GM19452 (cell line): ENCODE results near the gene PGF.
A peak's percentile ranks its signal among the peaks of the same experiment; 100 is the strongest.
"Not testable (repeated sequence)": the region's sequence is repeated elsewhere in the genome, so short reads cannot be mapped to it uniquely, and the experiment has no call there.

ENCODE experiments used
- ATAC-seq: cut with Tn5 transposase; IDR thresholded peaks from one replicate; pipeline ENCODE4 v1.9.1; 2021; ENCODE audit not compliant: unreplicated experiment

Gene PGF

DNA sequence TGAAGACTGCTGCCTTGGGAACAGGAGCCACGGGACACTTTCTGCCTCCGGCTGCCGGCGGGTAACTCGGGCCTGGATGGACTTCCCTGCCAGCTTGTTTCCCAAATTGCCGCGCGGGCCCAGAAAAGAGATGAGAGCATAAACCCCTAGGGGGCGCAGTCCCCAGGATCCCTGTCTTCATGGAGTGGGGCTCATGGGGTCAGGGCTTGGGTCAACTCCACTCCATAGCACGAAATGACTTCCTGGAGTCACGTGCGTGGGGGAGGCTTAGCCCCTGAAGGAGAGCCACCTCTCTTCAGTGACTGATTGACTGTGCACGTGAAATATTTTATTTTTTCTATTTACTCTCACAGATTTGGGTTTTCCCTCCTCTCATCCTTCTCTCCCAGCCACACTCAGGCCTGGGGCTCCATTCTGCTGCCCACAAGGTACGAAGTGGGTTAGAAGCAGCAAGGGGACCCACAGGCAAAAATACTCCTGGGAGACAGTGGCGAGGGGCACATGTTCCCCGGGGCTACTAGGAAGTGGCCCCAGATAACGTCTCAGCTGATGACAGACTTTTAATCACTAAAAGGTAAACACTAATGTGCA lies 10.0 kb downstream of the PGF start:
- no peak for ATAC-seq

DNA sequence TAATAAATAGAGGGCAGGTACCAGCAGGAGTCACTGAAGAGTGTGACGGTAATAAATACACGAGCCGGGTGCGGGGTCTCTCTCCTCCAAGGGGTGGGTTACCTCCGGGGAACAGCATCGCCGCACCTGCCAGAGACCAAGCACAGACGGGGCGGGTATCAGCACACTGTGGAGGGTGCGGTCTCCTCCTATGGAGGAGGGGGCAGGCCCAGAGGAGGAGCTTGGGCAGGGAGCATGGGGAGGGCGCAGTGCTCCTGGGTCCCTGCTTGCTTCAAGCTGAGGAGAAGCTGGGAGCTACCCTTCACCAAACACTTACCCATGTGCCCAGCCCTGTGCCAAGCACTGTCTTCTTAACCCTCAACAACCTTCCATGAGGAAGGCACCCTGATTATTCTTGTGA lies 12.8 kb downstream of the PGF start:
- no peak for ATAC-seq

- ATAC-seq, result no peak
These were observed 13.2 kb downstream of the PGF start for GRCh38 chr14:74942181-74942580.

GRCh38 chr14:74941676-74942097 lies 13.7 kb downstream of the PGF start:
- no peak for ATAC-seq

DNA sequence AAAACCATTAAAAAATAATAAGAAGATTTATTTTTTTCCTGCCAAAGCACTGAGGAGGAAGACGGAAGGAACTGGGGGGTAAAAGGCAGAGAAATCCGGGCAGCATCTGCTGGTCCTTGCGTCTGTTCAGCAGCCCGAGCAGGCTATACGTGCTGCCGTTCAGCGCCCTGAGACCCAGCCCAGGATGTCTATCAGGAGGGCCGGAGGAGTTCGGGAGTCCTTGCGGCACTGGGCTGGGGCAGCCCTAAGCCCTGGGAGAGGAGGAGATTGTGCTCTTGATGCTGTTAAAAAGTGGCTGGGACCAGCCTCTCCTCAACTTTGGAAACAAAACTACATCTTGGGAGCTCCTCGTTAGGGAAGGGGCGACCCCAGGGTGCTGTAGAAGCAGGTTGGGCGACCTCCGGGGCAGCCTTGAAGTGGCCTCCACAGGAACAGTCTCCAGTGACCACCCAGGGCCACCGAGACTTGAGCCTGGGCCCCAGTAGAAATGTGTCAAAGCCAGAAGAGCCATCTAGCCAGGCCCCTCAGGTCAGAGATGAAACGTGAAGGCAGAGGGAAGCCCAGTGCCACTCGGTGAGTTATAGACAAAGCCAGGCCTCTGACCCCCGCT lies 14.3 kb downstream of the PGF start:
- ATAC-seq, result no peak

DNA sequence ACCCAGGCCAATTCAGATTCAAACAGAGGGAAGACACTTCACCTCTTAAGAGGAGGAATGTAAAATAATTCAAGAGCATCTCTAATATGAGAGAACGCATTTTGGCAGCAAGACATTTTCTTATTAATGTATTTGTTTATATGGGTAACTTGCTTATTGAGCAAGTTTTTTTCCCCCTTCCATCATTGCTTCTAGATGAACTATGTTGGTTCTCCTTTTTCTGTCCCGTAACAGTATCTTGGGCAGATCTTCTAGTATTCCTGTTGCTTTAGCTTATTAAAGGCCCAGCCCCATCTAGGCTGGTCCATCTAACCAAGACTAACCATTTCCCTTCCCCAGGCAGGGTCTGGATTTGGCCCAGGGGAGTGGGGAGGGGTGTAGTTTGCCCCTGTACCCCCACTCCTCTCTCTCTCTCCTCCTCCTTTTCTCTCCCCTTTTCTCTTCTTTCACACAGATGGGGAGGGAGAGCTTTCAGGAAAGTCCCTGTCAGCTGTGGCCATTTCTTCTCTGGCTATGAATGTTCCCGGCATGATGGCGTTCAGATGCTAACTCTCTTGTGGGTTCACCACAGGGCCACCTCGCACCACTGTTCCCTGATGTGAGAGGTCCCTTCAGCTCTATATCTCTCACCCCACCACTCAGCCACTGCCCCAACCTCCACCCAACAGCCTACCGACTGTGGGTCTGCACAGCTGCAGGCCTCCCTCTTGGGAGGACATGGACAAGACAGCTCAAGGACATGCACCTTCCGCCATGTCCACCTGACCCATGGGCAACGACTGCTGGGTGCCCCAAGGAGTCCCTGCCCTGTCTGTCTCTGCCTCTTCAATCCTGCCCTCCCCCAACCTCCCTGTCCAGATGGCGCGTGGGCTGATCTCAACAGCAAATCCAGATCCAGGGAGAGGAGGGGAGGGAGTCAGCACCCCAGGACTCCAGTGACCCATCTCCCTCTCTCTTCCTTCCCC lies 16.6 kb downstream of the PGF start:
- no peak for ATAC-seq

GRCh38 chr14:74937171-74937570 lies 18.2 kb downstream of the PGF start:
- ATAC-seq, result no peak

GRCh38 chr14:74936731-74937130 lies 18.7 kb downstream of the PGF start:
- ATAC-seq, result no peak

DNA sequence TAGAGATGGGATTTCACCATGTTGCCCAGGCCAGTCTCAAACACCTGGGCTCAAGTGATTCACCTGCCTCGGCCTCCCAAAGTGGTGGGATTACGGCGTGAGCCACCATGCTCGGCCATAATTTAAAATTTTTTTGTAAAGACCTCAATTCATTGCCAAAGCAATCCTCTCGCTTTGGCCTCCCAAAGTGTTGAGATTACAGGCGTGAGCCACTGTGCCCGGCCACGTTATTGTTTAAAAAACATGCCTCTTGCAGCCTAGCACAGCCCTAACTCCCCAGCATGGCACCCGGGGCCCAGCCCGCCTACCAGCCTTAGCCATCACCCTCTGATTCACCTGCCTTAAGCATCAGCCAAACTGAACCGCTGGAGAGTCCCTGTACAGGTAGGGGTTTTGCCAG lies 19.2 kb downstream of the PGF start:
- no peak for ATAC-seq

DNA sequence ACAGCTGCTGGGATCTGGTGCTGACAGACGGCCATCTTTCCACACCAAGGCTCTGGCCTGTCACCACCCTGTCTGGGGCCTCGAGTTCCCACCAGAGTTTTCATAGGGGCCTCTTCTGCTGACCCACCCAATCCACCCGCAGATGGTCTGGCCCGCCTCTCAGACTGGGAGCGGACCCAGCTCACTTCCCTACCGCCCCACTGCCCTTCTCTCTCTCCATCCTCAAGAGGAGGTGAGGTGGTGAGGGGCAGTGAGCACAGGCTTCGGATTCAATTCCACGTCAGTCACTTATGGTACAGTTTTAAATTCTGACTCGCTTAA lies 20.1 kb downstream of the PGF start:
- ATAC-seq, result no peak

- no peak for ATAC-seq
These were observed 20.7 kb downstream of the PGF start for GRCh38 chr14:74934476-74935359.

DNA sequence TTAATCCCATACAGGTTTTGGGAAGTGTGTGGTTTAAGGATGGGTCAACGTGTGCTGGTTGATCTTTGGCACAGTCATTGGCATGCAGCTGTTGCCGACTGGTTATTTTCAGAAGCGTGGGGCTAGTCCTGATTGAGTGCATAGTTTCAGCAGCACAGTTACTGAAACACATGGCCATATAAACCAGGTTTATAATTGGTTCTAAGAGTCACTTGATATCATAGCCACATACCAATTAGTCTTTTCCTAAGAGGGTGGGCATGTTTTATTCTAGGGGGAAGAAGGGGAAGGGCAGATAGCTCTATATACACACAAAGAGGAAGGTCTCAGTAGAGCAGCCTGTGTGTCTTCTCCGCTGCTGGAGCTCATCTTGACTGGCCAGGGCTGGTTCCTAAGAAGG lies 21.4 kb downstream of the PGF start:
- no peak for ATAC-seq

GRCh38 chr14:74932936-74933335 lies 22.5 kb downstream of the PGF start:
- ATAC-seq, result not testable (repeated sequence)

- no peak for ATAC-seq
These were observed 22.9 kb downstream of the PGF start for GRCh38 chr14:74932401-74932901.

DNA sequence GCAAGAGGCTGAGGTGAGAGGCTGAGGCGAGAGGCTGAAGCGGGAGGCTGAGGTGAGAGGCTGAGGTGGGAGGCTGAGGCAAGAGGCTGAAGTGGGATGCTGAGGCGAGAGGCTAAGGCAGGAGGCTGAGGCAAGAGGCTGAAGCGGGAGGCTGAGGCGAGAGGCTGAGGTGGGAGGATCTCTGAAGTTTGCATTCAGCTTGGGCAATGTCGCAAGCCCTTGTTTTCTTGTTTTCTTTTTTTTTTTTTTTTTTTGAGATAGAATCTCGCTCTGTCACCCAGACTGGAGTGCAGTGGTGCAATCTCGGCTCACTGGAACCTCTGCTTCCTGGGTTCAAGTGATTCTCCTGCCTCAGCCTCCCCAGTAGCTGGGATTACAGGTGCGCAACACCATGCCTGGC lies 23.7 kb downstream of the PGF start:
- not testable (repeated sequence) for ATAC-seq

DNA sequence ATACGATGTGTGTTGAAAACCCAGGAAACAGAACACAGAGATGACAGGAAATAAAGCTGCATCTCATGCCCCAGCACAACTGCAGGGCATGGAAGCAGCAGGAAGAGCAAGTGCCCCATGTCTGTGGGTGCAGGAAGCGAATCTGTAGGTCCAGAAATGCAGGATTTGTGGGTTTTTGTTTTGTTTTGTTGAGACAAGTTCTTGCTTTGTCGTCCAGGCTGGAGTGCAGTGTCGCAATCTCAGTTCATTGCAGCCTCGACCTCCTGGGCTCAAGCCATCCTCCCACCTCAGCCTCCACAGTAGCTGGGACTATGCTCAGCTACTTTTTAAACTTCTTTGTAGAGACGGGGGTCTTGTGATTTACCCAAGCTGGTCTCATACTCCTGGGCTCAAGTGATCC lies 26.2 kb downstream of the PGF start:
- no peak for ATAC-seq

DNA sequence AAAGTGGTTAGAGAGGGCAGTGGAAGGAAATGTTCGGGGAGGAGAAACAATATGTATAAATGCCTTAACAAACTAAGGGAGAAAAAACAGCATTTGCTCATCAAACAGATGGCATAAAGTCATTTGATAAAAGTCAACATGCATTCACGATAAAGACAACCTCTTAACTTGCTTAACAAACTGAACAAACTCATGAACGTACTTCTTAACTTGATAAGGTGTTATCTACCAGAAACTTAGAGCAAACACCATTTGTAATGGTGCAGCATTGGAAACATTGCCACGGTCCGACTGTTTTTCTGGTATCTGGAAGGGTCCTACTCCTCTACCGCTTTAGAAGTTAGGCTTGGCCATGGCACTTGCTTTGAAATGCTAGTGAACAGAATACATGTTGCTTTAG lies 28.2 kb downstream of the PGF start:
- no peak for ATAC-seq

DNA sequence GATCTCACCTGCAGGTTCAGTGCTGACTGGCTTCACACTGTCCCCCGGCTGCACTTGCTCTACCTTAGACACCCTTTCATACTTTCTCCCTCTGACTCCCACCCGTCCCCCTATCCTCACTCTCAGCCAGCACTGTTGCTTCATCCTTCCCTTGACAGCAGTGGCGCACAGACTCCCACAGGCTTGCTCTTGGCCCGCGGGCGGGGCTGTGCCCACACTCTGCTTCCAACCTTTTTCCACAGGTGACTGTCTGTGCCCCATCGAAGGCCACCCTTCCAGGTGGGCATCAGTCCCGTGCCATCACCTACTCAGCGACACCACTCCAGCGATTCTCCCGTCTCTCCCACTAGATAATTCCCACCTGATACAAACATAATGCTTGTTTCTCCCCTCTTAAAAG lies 31.3 kb downstream of the PGF start:
- no peak for ATAC-seq

GRCh38 chr14:74922752-74923401 lies 32.5 kb downstream of the PGF start, which contains the start of gene RPS6KL1:
Gene RPS6KL1 (minus strand): TSS chr14:74923260. CDS start chr14:74921541, 1,719 bp downstream.
- peak; percentile 93 for ATAC-seq

DNA sequence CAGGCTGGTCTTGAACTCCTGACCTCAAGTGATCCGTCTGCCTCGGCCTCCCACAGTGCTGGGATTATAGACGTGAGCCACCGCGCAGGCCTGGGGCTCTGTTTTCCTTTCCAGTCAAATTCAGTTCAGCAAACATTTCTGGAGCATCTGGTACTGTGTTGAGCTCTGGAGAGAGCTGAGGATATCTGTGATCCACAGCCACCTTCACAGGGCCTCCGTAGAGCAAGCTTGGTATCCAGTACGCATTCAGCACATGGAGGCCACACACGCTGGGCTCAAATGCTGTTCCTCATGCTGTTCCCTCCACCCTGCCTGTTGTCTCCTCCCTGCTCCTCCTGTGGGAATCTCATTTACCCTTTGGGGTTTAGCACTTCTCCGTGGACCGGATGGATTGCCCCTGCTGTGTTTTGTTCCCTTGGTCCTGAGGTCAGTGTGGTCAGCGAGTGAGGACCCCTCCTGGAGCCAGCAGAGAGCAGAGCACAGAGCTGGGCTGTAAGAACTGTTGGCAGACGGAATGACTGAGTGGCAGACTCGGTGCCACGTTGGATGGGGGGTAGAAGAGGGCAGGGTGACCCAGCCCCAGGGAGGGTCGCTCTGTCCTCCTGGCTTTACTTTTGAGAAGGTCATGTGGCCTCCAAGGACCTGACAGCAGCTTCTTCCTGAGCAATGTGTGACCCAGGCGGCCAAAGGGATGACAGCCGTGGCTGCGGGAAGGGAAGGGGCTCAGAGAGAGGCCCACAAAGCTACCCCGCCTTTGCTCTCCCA lies 33.2 kb downstream of the PGF start:
- ATAC-seq, result no peak
